HCT116 (cell line): Measurements from ENCODE around the gene CDS1. TPM values are rescaled to one million over a fixed set of nuclear protein-coding genes. Genes with fewer than 3 reads are reported as not detected.
"Not testable (repeated sequence)": the region's sequence is repeated elsewhere in the genome, so short reads cannot be mapped to it uniquely, and the experiment has no call there.

Experiments
- ATAC-seq: fragments of 200-7000 bp; cut with Tn5 transposase; 2 replicates; pipeline ENCODE4 v1.9.1; 2020; ENCODE audit warnings: mild to moderate bottlenecking, moderate library complexity
- BruUV-seq: library from RNA; stranded (reverse); fragments of 400-500 nt; replicated peaks from 2 replicates; lab custom pipeline; 2021; lab: Mats Ljungman, UMichigan
- CTCF ChIA-PET: fragments of 300-600 bp; sonication (Branson Sonifier 250); formaldehyde crosslinking; loops from one replicate; lab custom pipeline; 2021; ENCODE audit warnings: antibody characterized with exemption; lab: Charles Lee
- POLR2A ChIA-PET: fragments of 300-600, 350-600 bp; sonication (Branson Sonifier 250); formaldehyde crosslinking; loops from one replicate; lab custom pipeline; 2021; ENCODE audit warnings: antibody characterized with exemption; lab: Charles Lee
- RAD21 ChIA-PET, 2 experiments: fragments of 300-600 bp; sonication (Branson Sonifier 250); formaldehyde crosslinking; loops; one replicate each; lab custom pipeline; 2023; ENCODE audit warnings: low total read pairs in 2 of 2; ENCODE audit not compliant: uncharacterized antibody in 2 of 2, unreplicated experiment in 2 of 2, low non-redundant PET in 1 of 2; lab: Charles Lee
- DNase-seq: peaks from one replicate; pipeline ENCODE4 v3.0.0-alpha.2; 2010; ENCODE audit warnings: low read depth, low spot score
- H2AFZ ChIP-seq: fragments of 200-600 bp; shearing (Covaris generic), sonication (generic); 2 replicates; pipeline ENCODE4 v1.6.1; 2017; ENCODE audit warnings: low read depth, mixed run types, mixed read lengths, antibody characterized with exemption, low read length; ENCODE audit not compliant: poor library complexity, severe bottlenecking
- H3K27ac ChIP-seq: 2 replicates; pipeline ENCODE4 v1.5.1; 2012; ENCODE audit warnings: low read depth, low read length
- H3K27me3 ChIP-seq: fragments of 200-600 bp; sonication (generic); 2 replicates; pipeline ENCODE4 v1.6.1; 2016; ENCODE audit warnings: mixed run types, low read length, mixed read lengths; ENCODE audit not compliant: insufficient read depth
- H3K36me3 ChIP-seq, 2 experiments: fragments of 200-500 bp in 1 of 2; fragments of 200-600 bp in 1 of 2; sonication (Bioruptor generic) in 1 of 2; sonication (generic) in 1 of 2; 2 replicates each; pipeline versions ENCODE4 v1.5.1 to v1.6.1; 2014 to 2016; ENCODE audit warnings: low read length in 2 of 2, inconsistent platforms in 1 of 2, mixed read lengths in 1 of 2, mixed run types in 1 of 2; ENCODE audit not compliant: insufficient read depth in 2 of 2, control insufficient read depth in 1 of 2
- H3K4me1 ChIP-seq, 2 experiments: fragments of 200-600 bp in 1 of 2; sonication (generic) in 1 of 2; 2 replicates each; pipeline versions ENCODE4 v1.5.1 to v1.6.1; 2012 to 2017; ENCODE audit warnings: low read length in 2 of 2, inconsistent platforms in 1 of 2, mild to moderate bottlenecking in 1 of 2, mixed read lengths in 1 of 2, mixed run types in 1 of 2, moderate library complexity in 1 of 2; ENCODE audit not compliant: insufficient read depth in 2 of 2, control insufficient read depth in 1 of 2
- H3K4me2 ChIP-seq: fragments of 200-600 bp; sonication (generic); 2 replicates; pipeline ENCODE4 v1.6.1; 2017; ENCODE audit warnings: mixed run types, low read length, mixed read lengths
- H3K4me3 ChIP-seq, 2 experiments: fragments of 200-600 bp in 1 of 2; sonication (generic) in 1 of 2; replicated peaks in 1 of 2; 2 replicates each; pipeline ENCODE4 v1.5.1; 2011 to 2016; ENCODE audit warnings: low read length in 2 of 2, control low read depth in 1 of 2, low read depth in 1 of 2, mild to moderate bottlenecking in 1 of 2, mixed read lengths in 1 of 2, mixed run types in 1 of 2
- H3K79me2 ChIP-seq: fragments of 200-600 bp; sonication (generic); 2 replicates; pipeline ENCODE4 v1.6.1; 2017; ENCODE audit warnings: mild to moderate bottlenecking, mixed run types, low read length, moderate library complexity, mixed read lengths; ENCODE audit not compliant: insufficient read depth
- H3K9ac ChIP-seq: fragments of 200-600 bp; sonication (generic); 2 replicates; pipeline ENCODE4 v1.6.1; 2016; ENCODE audit warnings: low read length, mixed read lengths
- H3K9me2 ChIP-seq: fragments of 200-600 bp; sonication (generic), shearing (Covaris generic); 2 replicates; pipeline ENCODE4 v1.6.1; 2017; ENCODE audit warnings: mixed run types, mild to moderate bottlenecking, moderate library complexity; ENCODE audit not compliant: insufficient read depth
- H3K9me3 ChIP-seq, 2 experiments: fragments of 200-500 bp in 1 of 2; fragments of 200-600 bp in 1 of 2; sonication (Bioruptor generic) in 1 of 2; sonication (generic) in 1 of 2; 2 replicates each; pipeline ENCODE4 v1.6.1; 2014 to 2017; ENCODE audit warnings: low read length in 2 of 2, mixed read lengths in 2 of 2, inconsistent platforms in 1 of 2, low read depth in 1 of 2, mild to moderate bottlenecking in 1 of 2, mixed run types in 1 of 2, moderate library complexity in 1 of 2; ENCODE audit not compliant: control insufficient read depth in 1 of 2, insufficient read depth in 1 of 2
- H4K20me1 ChIP-seq: fragments of 200-600 bp; sonication (generic), shearing (Covaris generic); 2 replicates; pipeline ENCODE4 v1.6.1; 2017; ENCODE audit warnings: mixed run types, mild to moderate bottlenecking, moderate library complexity; ENCODE audit not compliant: insufficient read depth
- ATF3 ChIP-seq: IDR thresholded peaks from 2 replicates; pipeline ENCODE4 v1.6.1; 2012
- CEBPB ChIP-seq: IDR thresholded peaks from 2 replicates; pipeline ENCODE4 v1.6.1; 2012; ENCODE audit warnings: low read depth
- CTCF ChIP-seq, 3 experiments: fragments of 200-600 bp in 1 of 3; sonication (generic) in 1 of 3; IDR thresholded peaks in 2 of 3; conservative IDR thresholded peaks in 1 of 3; 2 replicates each; pipeline ENCODE4 v1.5.1; 2012 to 2017; ENCODE audit warnings: low read depth in 2 of 3, low read length in 2 of 3, antibody characterized with exemption in 1 of 3, borderline replicate concordance in 1 of 3, control low read depth in 1 of 3, mild to moderate bottlenecking in 1 of 3, mixed read lengths in 1 of 3, mixed run types in 1 of 3, moderate library complexity in 1 of 3; ENCODE audit not compliant: insufficient read depth in 1 of 3
- EGR1 ChIP-seq: IDR thresholded peaks from 2 replicates; pipeline ENCODE4 v1.6.1; 2012; ENCODE audit warnings: low read depth
- ELF1 ChIP-seq: IDR thresholded peaks from 2 replicates; pipeline ENCODE4 v1.6.1; 2012; ENCODE audit warnings: low read depth, borderline replicate concordance
- EZH2 ChIP-seq: fragments of 200-600 bp; sonication (generic); IDR thresholded peaks from 2 replicates; pipeline ENCODE4 v1.6.1; 2017; ENCODE audit warnings: antibody characterized with exemption, mixed run types
- FOSL1 ChIP-seq: IDR thresholded peaks from 2 replicates; pipeline ENCODE4 v1.6.1; 2012; ENCODE audit warnings: low read depth
- JUND ChIP-seq: IDR thresholded peaks from 2 replicates; pipeline ENCODE4 v1.6.1; 2012
- MAX ChIP-seq: IDR thresholded peaks from 2 replicates; pipeline ENCODE4 v1.6.1; 2012
- POLR2A ChIP-seq: IDR thresholded peaks from 2 replicates; pipeline ENCODE4 v1.7.0; 2011; ENCODE audit warnings: borderline replicate concordance; ENCODE audit not compliant: insufficient read depth, insufficient read length; ENCODE audit errors: extremely low read depth
- RAD21 ChIP-seq: IDR thresholded peaks from 2 replicates; pipeline ENCODE4 v1.6.1; 2012; ENCODE audit warnings: low read depth, mild to moderate bottlenecking
- SIN3A ChIP-seq: IDR thresholded peaks from 2 replicates; pipeline ENCODE4 v1.6.1; 2012; ENCODE audit warnings: low read depth
- SP1 ChIP-seq: IDR thresholded peaks from 2 replicates; pipeline ENCODE4 v1.6.1; 2012; ENCODE audit warnings: low read depth
- YY1 ChIP-seq: IDR thresholded peaks from 2 replicates; pipeline ENCODE4 v1.6.1; 2011; ENCODE audit warnings: low read length, low read depth, moderate library complexity, mild to moderate bottlenecking; ENCODE audit not compliant: insufficient replicate concordance; ENCODE audit errors: extremely low read depth
- ZFX ChIP-seq: fragments of 450-650 bp; IDR thresholded peaks from 2 replicates; pipeline ENCODE4 v1.6.1; 2017
- ZNF274 ChIP-seq: fragments of 200-500 bp; sonication (Bioruptor generic); IDR thresholded peaks from 2 replicates; pipeline ENCODE4 v1.6.1; 2014; ENCODE audit warnings: mild to moderate bottlenecking, low read depth, low read length, inconsistent platforms
- intact Hi-C: fragments of 100-400 bp; cut with micrococcal nuclease; formaldehyde crosslinking; loops from 2 replicates; pipeline ENCODE4 v1.10.0; 2022
- total RNA-seq: library from RNA; stranded (reverse); gene quantifications from one replicate; pipeline ENCODE4 v1.2.1, GENCODE V29; 2021; ENCODE audit not compliant: unreplicated experiment

The CDS1 gene
- total RNA-seq, 1 experiment from 2014 or later: 14.6 TPM

- Histone ChIP-seq H3K4me3 (no peak overlapping the region), H3K9me3 (0 out of 4 replicates have a peak, but pooled peaks cover 0 to 3% of the 10 kb centered on the region in 2 experiments), H3K9me2 (no peaks in the 10 kb centered on the region), H4K20me1 (no peaks in the 10 kb centered on the region), H3K27ac (no peak overlapping the region), H3K9ac (no peak overlapping the region), H3K4me1 (no peaks in the 10 kb centered on the region), H3K4me2 (no peak overlapping the region), H3K27me3 (no peaks in the 10 kb centered on the region), H2AFZ (no peak overlapping the region), H3K36me3 (no peaks in the 10 kb centered on the region), H3K79me2 (no peaks in the 10 kb centered on the region)
- CTCF ChIA-PET: no interaction called here
- intact Hi-C loops: no loop called here
- RAD21 ChIA-PET: no interaction called here
- ATAC-seq: no peak
- no TSS peak for BruUV-seq
- no peak for TF ChIP-seq JUND
- TF ChIP-seq POLR2A: no peak
- TF ChIP-seq EGR1: no peak
- TF ChIP-seq SIN3A: no peak
- no peak for TF ChIP-seq ZFX
- TF ChIP-seq RAD21: no peak
- TF ChIP-seq ATF3: no peak
- TF ChIP-seq EZH2: no peak
- no peak for TF ChIP-seq ZNF274
- TF ChIP-seq YY1: no peak
- no peak for TF ChIP-seq ELF1
- TF ChIP-seq SP1: no peak
- TF ChIP-seq CTCF (IDR thresholded peaks at IDR 0.05 in 2 of 3, conservative IDR thresholded peaks at IDR 0.05 in 1 of 3; ENCODE audit: borderline replicate concordance in 1 of 3, insufficient read depth in 1 of 3, low read depth in 2 of 3, low read length in 2 of 3): no peak
- TF ChIP-seq CEBPB: no peak
- TF ChIP-seq FOSL1: no peak
- TF ChIP-seq MAX: no peak
- DNase-seq: no peak
- POLR2A ChIA-PET: no interaction called here
Measured at GRCh38 chr4:84661191-84661939, 78.4 kb downstream of the CDS1 start.

- H3K4me3 ChIP-seq, POLR2A ChIA-PET, H3K9me3 ChIP-seq, H4K20me1 ChIP-seq, H3K4me1 ChIP-seq, H3K36me3 ChIP-seq, ATAC-seq, H3K27me3 ChIP-seq, intact Hi-C loops, CTCF ChIA-PET, BruUV-seq, H3K4me2 ChIP-seq, H3K9ac ChIP-seq, RAD21 ChIA-PET, DNase-seq, H3K9me2 ChIP-seq, H3K27ac ChIP-seq, H3K79me2 ChIP-seq, H2AFZ ChIP-seq: not testable (repeated sequence)
Measured at GRCh38 chr4:84664767-84665166, 81.8 kb downstream of the CDS1 start.
